ENCODE measurements around the gene AGAP1.

AGAP1 gene

DNA sequence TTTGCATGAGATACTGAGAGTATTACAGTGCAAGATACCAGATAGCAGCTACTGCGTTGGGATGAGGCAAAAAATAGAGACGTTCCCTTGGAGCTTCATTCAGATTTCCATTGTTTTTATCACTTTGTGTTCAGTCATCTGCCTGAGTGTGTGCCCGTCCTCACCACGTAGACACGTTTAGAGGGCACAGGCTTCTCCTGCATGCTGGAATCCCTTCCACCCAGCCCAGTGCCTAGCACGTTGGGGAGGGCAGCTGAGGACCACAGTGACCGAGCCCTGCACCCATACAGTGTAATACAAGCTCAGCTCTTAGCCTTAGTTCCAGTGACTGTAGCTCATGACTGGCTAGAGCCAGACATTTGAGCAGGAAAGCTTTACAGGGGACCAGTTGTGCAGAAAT is 539.6 kb downstream of the AGAP1 start:
- FAIRE-seq (no peak), DNase-seq (ENCODE audit: insufficient read length, low spot score) (no peak)
- TF ChIP-seq PAX5 (IDR thresholded peaks at IDR 0.05; ENCODE audit: insufficient read depth, low read length, severe bottlenecking) (no peak), POLR2AphosphoS5 (IDR thresholded peaks at IDR 0.05; ENCODE audit: low read depth, low read length) (no peak), SPI1 (IDR thresholded peaks at IDR 0.05; ENCODE audit: low read depth, low read length) (no peak), POLR2A (IDR thresholded peaks at IDR 0.05; ENCODE audit: low read depth, low read length) (no peak), POU2F2 (IDR thresholded peaks at IDR 0.05; ENCODE audit: low read depth, low read length) (no peak), TAF1 (IDR thresholded peaks at IDR 0.05; ENCODE audit: low read depth, low read length) (no peak)

DNA sequence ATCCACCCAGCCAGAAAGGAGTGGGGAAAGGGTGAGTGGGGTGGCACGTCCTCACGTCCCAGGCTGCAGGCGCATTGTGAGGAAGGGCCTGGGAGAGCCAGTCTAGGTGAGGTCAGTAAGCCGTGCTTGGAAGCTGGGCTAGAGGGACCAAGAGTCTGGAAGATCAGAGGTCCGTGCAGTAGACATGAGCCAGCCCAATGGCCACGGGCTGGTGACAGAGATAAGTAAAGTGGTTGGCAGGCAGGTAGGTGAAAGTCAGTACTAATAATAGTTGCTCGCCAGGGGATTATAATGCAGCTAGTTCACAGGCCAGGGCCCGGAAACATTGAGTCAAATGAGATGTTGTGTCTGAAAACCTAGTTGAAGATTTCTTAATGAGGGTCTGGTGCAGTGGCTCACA is 541.1 kb downstream of the AGAP1 start:
- no peak for FAIRE-seq
- no peak for DNase-seq (ENCODE audit: insufficient read length, low spot score)
- TF ChIP-seq PAX5 (IDR thresholded peaks at IDR 0.05; ENCODE audit: insufficient read depth, low read length, severe bottlenecking) = no peak
- TF ChIP-seq POU2F2 (IDR thresholded peaks at IDR 0.05; ENCODE audit: low read depth, low read length) = no peak
- TF ChIP-seq SPI1 (IDR thresholded peaks at IDR 0.05; ENCODE audit: low read depth, low read length) = no peak
- no peak for TF ChIP-seq POLR2AphosphoS5 (IDR thresholded peaks at IDR 0.05; ENCODE audit: low read depth, low read length)
- TF ChIP-seq TAF1 (IDR thresholded peaks at IDR 0.05; ENCODE audit: low read depth, low read length) = no peak
- TF ChIP-seq POLR2A (IDR thresholded peaks at IDR 0.05; ENCODE audit: low read depth, low read length) = no peak

- no peak for TF ChIP-seq POLR2A (IDR thresholded peaks at IDR 0.05; ENCODE audit: low read depth, low read length)
- TF ChIP-seq PAX5 (IDR thresholded peaks at IDR 0.05; ENCODE audit: insufficient read depth, low read length, severe bottlenecking) = no peak
- DNase-seq (ENCODE audit: insufficient read length, low spot score) = no peak
- no peak for FAIRE-seq
Observed at GRCh38 chr2:236036045-236036444, 542.2 kb downstream of the AGAP1 start.

GRCh38 chr2:236038096-236038495 is 544.3 kb downstream of the AGAP1 start:
- no peak for DNase-seq (ENCODE audit: insufficient read length, low spot score)
- FAIRE-seq = no peak

GRCh38 chr2:236040600-236041328 is 546.9 kb downstream of the AGAP1 start:
- TF ChIP-seq SPI1 (IDR thresholded peaks at IDR 0.05; ENCODE audit: low read depth, low read length) (no peak), TAF1 (IDR thresholded peaks at IDR 0.05; ENCODE audit: low read depth, low read length) (no peak), POLR2A (IDR thresholded peaks at IDR 0.05; ENCODE audit: low read depth, low read length) (no peak), POLR2AphosphoS5 (IDR thresholded peaks at IDR 0.05; ENCODE audit: low read depth, low read length) (no peak), PAX5 (IDR thresholded peaks at IDR 0.05; ENCODE audit: insufficient read depth, low read length, severe bottlenecking) (no peak), POU2F2 (IDR thresholded peaks at IDR 0.05; ENCODE audit: low read depth, low read length) (no peak)
- FAIRE-seq (no peak), DNase-seq (ENCODE audit: insufficient read length, low spot score) (no peak)

More at GRCh38 chr2:236038096-236038495, 544.3 kb downstream of the AGAP1 start:
- TF ChIP-seq POU2F2 (IDR thresholded peaks at IDR 0.05; ENCODE audit: low read depth, low read length) = no peak
- TF ChIP-seq PAX5 (IDR thresholded peaks at IDR 0.05; ENCODE audit: insufficient read depth, low read length, severe bottlenecking) = no peak
- TF ChIP-seq SPI1 (IDR thresholded peaks at IDR 0.05; ENCODE audit: low read depth, low read length) = no peak
- TF ChIP-seq TAF1 (IDR thresholded peaks at IDR 0.05; ENCODE audit: low read depth, low read length) = no peak
- TF ChIP-seq POLR2A (IDR thresholded peaks at IDR 0.05; ENCODE audit: low read depth, low read length) = no peak
- no peak for TF ChIP-seq POLR2AphosphoS5 (IDR thresholded peaks at IDR 0.05; ENCODE audit: low read depth, low read length)

DNA sequence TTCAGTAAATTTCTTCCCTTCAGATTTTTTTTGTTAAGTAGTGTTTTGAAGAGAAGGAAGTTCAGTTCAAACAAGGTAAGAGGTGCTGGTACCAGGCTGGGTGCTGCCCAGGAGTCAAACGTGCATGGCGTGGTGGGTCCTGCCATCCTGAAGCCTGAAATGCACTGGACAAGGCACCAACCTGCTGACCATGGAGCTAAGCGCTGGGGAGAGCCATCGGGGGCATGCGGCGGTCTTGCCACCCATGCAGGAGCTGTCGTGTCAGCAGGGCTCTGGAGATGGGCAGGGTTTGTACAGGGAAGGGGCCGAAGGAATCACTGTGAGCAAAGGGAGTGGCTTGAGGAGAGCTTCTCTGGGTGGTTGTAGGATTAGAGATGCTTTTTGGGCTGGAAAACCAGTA is 547.8 kb downstream of the AGAP1 start:
- no peak for TF ChIP-seq PAX5 (IDR thresholded peaks at IDR 0.05; ENCODE audit: insufficient read depth, low read length, severe bottlenecking)
- TF ChIP-seq POU2F2 (IDR thresholded peaks at IDR 0.05; ENCODE audit: low read depth, low read length) = no peak
- TF ChIP-seq TAF1 (IDR thresholded peaks at IDR 0.05; ENCODE audit: low read depth, low read length) = no peak
- TF ChIP-seq SPI1 (IDR thresholded peaks at IDR 0.05; ENCODE audit: low read depth, low read length) = no peak
- TF ChIP-seq POLR2A (IDR thresholded peaks at IDR 0.05; ENCODE audit: low read depth, low read length) = no peak
- TF ChIP-seq POLR2AphosphoS5 (IDR thresholded peaks at IDR 0.05; ENCODE audit: low read depth, low read length) = no peak
- FAIRE-seq (no peak), DNase-seq (ENCODE audit: insufficient read length, low spot score) (no peak)

GRCh38 chr2:236042087-236042486 is 548.2 kb downstream of the AGAP1 start:
- FAIRE-seq (no peak), DNase-seq (ENCODE audit: insufficient read length, low spot score) (no peak)
- TF ChIP-seq TAF1 (IDR thresholded peaks at IDR 0.05; ENCODE audit: low read depth, low read length) (no peak), POLR2A (IDR thresholded peaks at IDR 0.05; ENCODE audit: low read depth, low read length) (no peak), POLR2AphosphoS5 (IDR thresholded peaks at IDR 0.05; ENCODE audit: low read depth, low read length) (no peak), POU2F2 (IDR thresholded peaks at IDR 0.05; ENCODE audit: low read depth, low read length) (no peak), SPI1 (IDR thresholded peaks at IDR 0.05; ENCODE audit: low read depth, low read length) (no peak), PAX5 (IDR thresholded peaks at IDR 0.05; ENCODE audit: insufficient read depth, low read length, severe bottlenecking) (no peak)

GRCh38 chr2:236044191-236044590 is 550.3 kb downstream of the AGAP1 start:
- no peak for DNase-seq (ENCODE audit: insufficient read length, low spot score)
- FAIRE-seq = no peak
- TF ChIP-seq PAX5 (IDR thresholded peaks at IDR 0.05; ENCODE audit: insufficient read depth, low read length, severe bottlenecking) (no peak), POLR2AphosphoS5 (IDR thresholded peaks at IDR 0.05; ENCODE audit: low read depth, low read length) (no peak), TAF1 (IDR thresholded peaks at IDR 0.05; ENCODE audit: low read depth, low read length) (no peak), SPI1 (IDR thresholded peaks at IDR 0.05; ENCODE audit: low read depth, low read length) (no peak), POLR2A (IDR thresholded peaks at IDR 0.05; ENCODE audit: low read depth, low read length) (no peak), POU2F2 (IDR thresholded peaks at IDR 0.05; ENCODE audit: low read depth, low read length) (no peak)

DNA sequence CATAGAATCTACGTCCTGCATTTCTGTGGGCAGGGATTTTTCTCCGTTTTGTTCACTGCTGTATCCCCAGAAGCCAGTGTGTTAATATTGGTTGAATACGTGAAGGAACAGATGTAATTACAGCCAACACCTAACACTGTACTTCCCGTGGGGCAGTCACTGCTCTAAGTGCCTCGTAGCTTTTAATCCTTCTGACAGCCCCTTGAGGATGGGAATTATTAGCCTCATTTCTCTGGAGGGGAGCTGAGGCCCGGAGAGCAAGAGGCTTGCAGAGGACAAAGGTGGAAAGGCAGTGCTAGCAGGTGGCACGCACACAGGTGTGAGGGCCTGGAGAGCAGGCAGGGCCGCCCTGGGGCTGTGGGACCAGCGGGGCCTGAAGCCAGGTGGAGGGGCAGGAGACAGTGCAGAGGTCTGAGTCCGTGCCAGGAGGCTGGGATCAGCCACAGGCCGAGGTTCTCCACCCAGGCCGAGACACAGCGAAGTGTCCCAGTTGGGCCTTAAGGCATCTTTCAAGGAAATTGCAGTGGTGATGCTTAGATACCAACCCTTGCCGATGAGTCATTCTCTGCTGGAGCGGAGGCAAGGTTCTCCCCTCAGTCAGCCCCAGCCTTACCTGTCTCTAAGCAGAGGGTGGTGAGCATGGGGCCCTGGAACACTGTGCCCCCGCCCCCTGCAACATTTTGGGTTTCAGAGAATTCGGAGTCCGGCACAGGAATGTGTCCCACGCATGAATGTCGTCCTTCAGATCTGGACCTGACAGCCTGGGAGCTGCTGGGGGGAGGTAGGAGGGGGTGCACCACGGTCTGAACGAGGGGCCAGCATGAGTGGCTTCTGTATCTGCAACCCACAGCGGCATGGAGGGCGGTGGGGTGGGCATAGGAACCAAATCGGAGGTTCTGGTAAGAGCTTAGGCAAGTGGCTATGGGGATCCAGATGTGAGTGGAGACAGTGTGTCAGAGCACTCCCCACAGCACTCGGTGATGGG is 551.7 kb downstream of the AGAP1 start:
- DNase-seq (ENCODE audit: insufficient read length, low spot score) (no peak), FAIRE-seq (no peak)
- TF ChIP-seq SPI1 (IDR thresholded peaks at IDR 0.05; ENCODE audit: low read depth, low read length) = no peak
- no peak for TF ChIP-seq TAF1 (IDR thresholded peaks at IDR 0.05; ENCODE audit: low read depth, low read length)
- no peak for TF ChIP-seq POLR2AphosphoS5 (IDR thresholded peaks at IDR 0.05; ENCODE audit: low read depth, low read length)
- no peak for TF ChIP-seq POU2F2 (IDR thresholded peaks at IDR 0.05; ENCODE audit: low read depth, low read length)
- no peak for TF ChIP-seq POLR2A (IDR thresholded peaks at IDR 0.05; ENCODE audit: low read depth, low read length)
- no peak for TF ChIP-seq PAX5 (IDR thresholded peaks at IDR 0.05; ENCODE audit: insufficient read depth, low read length, severe bottlenecking)
